ENCODE results near the gene SYCE3. TPM values are rescaled to one million over a fixed set of nuclear protein-coding genes. Genes with fewer than 3 reads are reported as not detected.
"Not testable (repeated sequence)": the region's sequence is repeated elsewhere in the genome, so short reads cannot be mapped to it uniquely, and the experiment has no call there.

Gene SYCE3
- total RNA-seq, result 1 to 10 TPM in 1 of 8 experiments, under 1 TPM in 1, not detected in 6; 0.87 to 1.2 TPM

- 0 to 4% (median 1%) methylated on average over 1 to 11 of the region's 61 CpGs; no CpG with 5 or more reads in 4 of the 10 experiments for WGBS, 10 experiments
- peak within 1 kb of the TSS in 1 of 2 donors; percentile 17 for H3K27ac ChIP-seq
- in situ Hi-C loops (cut with MboI; ENCODE audit: low pct_unique_long_range_greater_than_20kb in 2 of 9, low sequenced_read_pairs in 9 of 9, unreplicated experiment in 9 of 9), result no loop called here
- peak; percentile 95 to 99 (median 97) for ATAC-seq (replicated peaks in 6 of 8)
- peak within 1 kb of the TSS; percentile 53 to 66 (median 58) for H3K4me3 ChIP-seq
- peaks cover 4 to 6% of the 10 kb centered on the region in 2 donors for H3K4me1 ChIP-seq (replicated peaks in 1 of 2)
Measured at GRCh38 chr22:50562523-50563412, at the start of gene SYCE3. Gene SYCE3 (minus strand): TSS chr22:50562919. CDS start chr22:50556405, 6,514 bp downstream.

- in situ Hi-C loops (cut with MboI; ENCODE audit: low pct_unique_long_range_greater_than_20kb in 2 of 9, low sequenced_read_pairs in 9 of 9, unreplicated experiment in 9 of 9), result no loop called here
- ATAC-seq (replicated peaks in 6 of 8), result peak in 2 of 8 experiments; percentile 8 to 10
Measured at GRCh38 chr22:50612168-50612527, 49.4 kb upstream of the SYCE3 start.

GRCh38 chr22:50611341-50612060 lies 48.8 kb upstream of the SYCE3 start:
- no peak for ATAC-seq (replicated peaks in 6 of 8)
- Histone ChIP-seq H3K4me3 (no peak overlapping the region), H3K4me1 (replicated peaks in 1 of 2) (no peaks in the 10 kb centered on the region), H3K27ac (no peak overlapping the region)
- 52 to 100% (median 79%) methylated on average over 1 to 5 of the region's 26 CpGs; no CpG with 5 or more reads in 6 of the 10 experiments for WGBS, 10 experiments
- in situ Hi-C loops (cut with MboI; ENCODE audit: low pct_unique_long_range_greater_than_20kb in 2 of 9, low sequenced_read_pairs in 9 of 9, unreplicated experiment in 9 of 9), result no loop called here

More at GRCh38 chr22:50612168-50612527, 49.4 kb upstream of the SYCE3 start:
- Histone ChIP-seq H3K4me1 (replicated peaks in 1 of 2) (no peaks in the 10 kb centered on the region), H3K27ac (no peak overlapping the region), H3K4me3 (no peak overlapping the region)
- WGBS, 10 experiments, result 47 to 100% (median 59%) methylated on average over 1 to 6 of the region's 6 CpGs; no CpG with 5 or more reads in 4 of the 10 experiments

GRCh38 chr22:50610581-50610980 lies 47.9 kb upstream of the SYCE3 start:
- H3K4me1 ChIP-seq (replicated peaks in 1 of 2), result no peaks in the 10 kb centered on the region
- peak in 1 of 8 experiments; percentile 5 for ATAC-seq (replicated peaks in 6 of 8)
- H3K4me3 ChIP-seq, result no peak overlapping the region
- H3K27ac ChIP-seq, result no peak overlapping the region
- WGBS, 10 experiments, result 33 to 80% methylated on average over 1 of the region's 17 CpGs; no CpG with 5 or more reads in 8 of the 10 experiments
- in situ Hi-C loops (cut with MboI; ENCODE audit: low pct_unique_long_range_greater_than_20kb in 2 of 9, low sequenced_read_pairs in 9 of 9, unreplicated experiment in 9 of 9), result no loop called here

GRCh38 chr22:50610041-50610451 lies 47.3 kb upstream of the SYCE3 start:
- Histone ChIP-seq H3K4me1 (replicated peaks in 1 of 2) (no peaks in the 10 kb centered on the region), H3K27ac (no peak overlapping the region), H3K4me3 (no peak overlapping the region)
- 0 to 38% methylated on average over 1 to 4 of the region's 11 CpGs; no CpG with 5 or more reads in 8 of the 10 experiments for WGBS, 10 experiments
- in situ Hi-C loops (cut with MboI; ENCODE audit: low pct_unique_long_range_greater_than_20kb in 2 of 9, low sequenced_read_pairs in 9 of 9, unreplicated experiment in 9 of 9), result no loop called here
- ATAC-seq (replicated peaks in 6 of 8), result no peak

GRCh38 chr22:50609599-50609998 lies 46.9 kb upstream of the SYCE3 start:
- no peak for ATAC-seq (replicated peaks in 6 of 8)
- in situ Hi-C loops (cut with MboI; ENCODE audit: low pct_unique_long_range_greater_than_20kb in 2 of 9, low sequenced_read_pairs in 9 of 9, unreplicated experiment in 9 of 9), result no loop called here
- H3K27ac ChIP-seq, result no peak overlapping the region
- H3K4me3 ChIP-seq, result no peak overlapping the region
- no peaks in the 10 kb centered on the region for H3K4me1 ChIP-seq (replicated peaks in 1 of 2)
- 0 to 77% (median 61%) methylated on average over 1 to 4 of the region's 12 CpGs; no CpG with 5 or more reads in 7 of the 10 experiments for WGBS, 10 experiments

GRCh38 chr22:50608996-50609395 lies 46.3 kb upstream of the SYCE3 start:
- H3K27ac ChIP-seq, result no peak overlapping the region
- 82 to 88% methylated on average over 3 to 6 of the region's 10 CpGs; no CpG with 5 or more reads in 8 of the 10 experiments for WGBS, 10 experiments
- H3K4me3 ChIP-seq, result no peak overlapping the region
- ATAC-seq (replicated peaks in 6 of 8), result no peak
- no peaks in the 10 kb centered on the region for H3K4me1 ChIP-seq (replicated peaks in 1 of 2)
- in situ Hi-C loops (cut with MboI; ENCODE audit: low pct_unique_long_range_greater_than_20kb in 2 of 9, low sequenced_read_pairs in 9 of 9, unreplicated experiment in 9 of 9), result no loop called here

GRCh38 chr22:50608058-50608840 lies 45.5 kb upstream of the SYCE3 start:
- in situ Hi-C loops (cut with MboI; ENCODE audit: low pct_unique_long_range_greater_than_20kb in 2 of 9, low sequenced_read_pairs in 9 of 9, unreplicated experiment in 9 of 9); H3K4me1 ChIP-seq (replicated peaks in 1 of 2); H3K27ac ChIP-seq; H3K4me3 ChIP-seq; ATAC-seq (replicated peaks in 6 of 8): not testable (repeated sequence)
- 43 to 100% methylated on average over 1 to 6 of the region's 39 CpGs; no CpG with 5 or more reads in 8 of the 10 experiments for WGBS, 10 experiments

GRCh38 chr22:50607659-50608020 lies 44.9 kb upstream of the SYCE3 start:
- in situ Hi-C loops (cut with MboI; ENCODE audit: low pct_unique_long_range_greater_than_20kb in 2 of 9, low sequenced_read_pairs in 9 of 9, unreplicated experiment in 9 of 9), result no loop called here
- no peak for ATAC-seq (replicated peaks in 6 of 8)
- Histone ChIP-seq H3K4me3 (no peak overlapping the region), H3K27ac (no peak overlapping the region), H3K4me1 (replicated peaks in 1 of 2) (no peaks in the 10 kb centered on the region)
- 0 to 89% (median 70%) methylated on average over 1 to 4 of the region's 6 CpGs; no CpG with 5 or more reads in 6 of the 10 experiments for WGBS, 10 experiments

GRCh38 chr22:50606946-50607658 lies 44.4 kb upstream of the SYCE3 start:
- ATAC-seq (replicated peaks in 6 of 8), result no peak
- Histone ChIP-seq H3K4me3 (no peak overlapping the region), H3K27ac (no peak overlapping the region), H3K4me1 (replicated peaks in 1 of 2) (peaks cover 2 to 5% of the 10 kb centered on the region in 2 donors)
- 33 to 92% (median 73%) methylated on average over 1 to 5 of the region's 18 CpGs; no CpG with 5 or more reads in 6 of the 10 experiments for WGBS, 10 experiments
- in situ Hi-C loops (cut with MboI; ENCODE audit: low pct_unique_long_range_greater_than_20kb in 2 of 9, low sequenced_read_pairs in 9 of 9, unreplicated experiment in 9 of 9), result no loop called here

GRCh38 chr22:50606165-50606945 lies 43.6 kb upstream of the SYCE3 start:
- peak in 2 of 8 experiments; percentile 33 to 65 for ATAC-seq (replicated peaks in 6 of 8)
- H3K4me3 ChIP-seq, result no peak overlapping the region
- in situ Hi-C loops (cut with MboI; ENCODE audit: low pct_unique_long_range_greater_than_20kb in 2 of 9, low sequenced_read_pairs in 9 of 9, unreplicated experiment in 9 of 9), result no loop called here
- no peak overlapping the region for H3K27ac ChIP-seq
- WGBS, 10 experiments, result 30 to 40% methylated on average over 1 to 2 of the region's 19 CpGs; no CpG with 5 or more reads in 8 of the 10 experiments
- H3K4me1 ChIP-seq (replicated peaks in 1 of 2), result peaks cover 9 to 10% of the 10 kb centered on the region in 2 donors
